CD4-positive, alpha-beta T cell treated with Interleukin-2 at 100 ng/mL for 4 hours (primary cell): ENCODE measurements around the gene NAP1L4.
A peak's percentile ranks its signal among the peaks of the same experiment; 100 is the strongest.

Source experiments
- DNase-seq: peaks from one replicate; pipeline ENCODE4 v3.0.0-alpha.2; 2020; ENCODE audit warnings: low spot score

Gene NAP1L4

GRCh38 chr11:2992997-2993325, 832 bp upstream of the NAP1L4 start:
- DNase-seq: no peak

GRCh38 chr11:2991452-2992233, 486 bp downstream of the NAP1L4 start:
- DNase-seq: no peak

DNA sequence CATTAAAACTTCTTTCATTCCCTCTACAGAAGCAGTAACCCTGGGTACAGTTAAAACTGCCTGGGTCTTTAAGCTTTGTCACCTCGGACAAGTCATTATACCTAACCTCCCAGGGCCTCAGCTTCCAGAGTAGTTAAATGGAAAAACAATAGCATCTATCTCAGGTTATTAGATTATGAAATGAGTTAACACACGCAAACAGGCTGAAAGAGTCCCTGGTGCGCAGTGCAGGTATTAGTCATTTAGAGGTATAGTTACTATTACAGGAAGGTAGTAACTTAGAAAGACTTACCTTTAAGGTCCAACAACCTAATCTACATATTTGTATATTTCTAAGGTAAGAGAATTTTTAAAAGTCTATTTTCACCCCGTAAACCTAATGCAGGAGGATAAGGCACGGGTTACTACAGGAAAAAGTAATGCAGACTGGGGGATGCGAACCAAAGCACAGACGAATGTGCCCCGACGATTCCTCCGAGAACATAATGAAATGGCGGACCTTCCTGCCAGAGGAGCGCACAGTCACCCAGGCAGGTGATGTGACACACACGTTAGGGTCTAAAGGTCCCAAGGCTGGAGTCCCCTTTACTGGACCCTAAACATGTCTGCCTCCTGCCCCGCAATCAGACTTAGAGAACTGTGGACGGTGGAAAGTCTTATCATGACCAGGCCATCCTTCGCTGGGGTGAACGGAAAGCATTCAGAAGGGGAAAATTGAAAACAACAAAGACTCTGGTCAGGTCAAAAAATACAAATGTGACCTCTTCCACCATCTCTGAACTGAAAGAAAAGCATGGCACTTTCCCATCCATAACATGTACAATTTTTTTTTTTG, 1.3 kb downstream of the NAP1L4 start:
- DNase-seq: peak; percentile 51

DNA sequence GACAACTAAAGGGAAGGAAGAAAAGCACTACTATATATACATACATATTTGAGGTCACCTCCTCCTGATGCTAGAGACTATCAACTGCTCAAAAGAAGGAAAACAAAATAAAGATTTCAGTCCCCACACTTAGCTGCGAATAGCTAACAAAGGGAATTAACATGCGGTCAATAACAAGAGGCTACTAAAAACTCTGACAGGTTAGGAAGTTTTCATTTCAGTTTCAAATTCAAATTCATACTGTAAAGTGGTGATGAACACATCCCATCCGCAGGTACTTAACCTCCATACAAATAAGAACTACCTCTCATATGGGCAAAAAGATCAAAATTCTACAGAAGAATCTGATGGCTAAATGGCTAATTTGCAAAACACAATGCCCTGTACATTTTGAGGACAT, 2.6 kb downstream of the NAP1L4 start:
- DNase-seq: peak; percentile 17

- DNase-seq: no peak
These were observed 3.1 kb downstream of the NAP1L4 start for GRCh38 chr11:2989006-2989405.

- peak; percentile 74 for DNase-seq
These were observed 4.0 kb downstream of the NAP1L4 start for GRCh38 chr11:2987881-2988861.

GRCh38 chr11:2983908-2984307, 8.2 kb downstream of the NAP1L4 start:
- DNase-seq: no peak

DNA sequence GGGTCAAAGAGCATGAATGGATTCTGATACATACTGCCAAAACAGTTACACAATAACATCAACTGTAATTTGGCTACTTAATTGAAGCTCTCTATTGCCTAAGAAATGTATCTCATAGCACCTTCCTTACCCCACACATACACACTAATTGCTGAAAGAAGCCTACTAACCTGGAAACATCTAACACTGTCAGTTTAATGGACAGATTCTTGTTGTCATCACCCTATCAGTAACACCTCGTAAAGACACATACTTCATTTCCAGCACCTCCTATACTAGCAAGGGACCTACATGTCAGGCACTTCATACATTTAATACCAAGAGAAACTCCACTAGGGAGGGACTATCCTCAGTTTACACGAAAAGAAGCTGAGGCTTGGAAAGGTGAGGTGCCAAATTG, 9.9 kb downstream of the NAP1L4 start:
- DNase-seq: no peak

DNA sequence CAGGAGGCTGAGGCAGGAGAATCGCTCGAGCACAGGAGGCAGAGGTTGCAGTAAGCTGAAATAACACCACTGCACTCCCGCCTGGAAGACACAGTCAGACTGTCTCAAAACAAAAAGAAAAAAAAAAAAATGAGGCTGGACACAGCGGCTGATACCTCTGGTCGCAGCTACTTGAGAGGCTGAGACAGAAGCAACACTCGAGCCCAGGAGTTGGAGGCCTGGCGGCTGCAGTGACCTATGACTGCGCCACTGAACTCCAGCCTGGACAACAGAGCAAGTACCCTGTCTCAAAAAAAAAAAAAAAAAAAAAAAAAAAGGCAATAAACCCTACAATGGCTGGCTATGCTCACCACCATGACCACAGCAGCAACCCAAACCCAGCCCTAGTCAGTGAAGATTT, 11.0 kb downstream of the NAP1L4 start:
- DNase-seq: no peak

DNA sequence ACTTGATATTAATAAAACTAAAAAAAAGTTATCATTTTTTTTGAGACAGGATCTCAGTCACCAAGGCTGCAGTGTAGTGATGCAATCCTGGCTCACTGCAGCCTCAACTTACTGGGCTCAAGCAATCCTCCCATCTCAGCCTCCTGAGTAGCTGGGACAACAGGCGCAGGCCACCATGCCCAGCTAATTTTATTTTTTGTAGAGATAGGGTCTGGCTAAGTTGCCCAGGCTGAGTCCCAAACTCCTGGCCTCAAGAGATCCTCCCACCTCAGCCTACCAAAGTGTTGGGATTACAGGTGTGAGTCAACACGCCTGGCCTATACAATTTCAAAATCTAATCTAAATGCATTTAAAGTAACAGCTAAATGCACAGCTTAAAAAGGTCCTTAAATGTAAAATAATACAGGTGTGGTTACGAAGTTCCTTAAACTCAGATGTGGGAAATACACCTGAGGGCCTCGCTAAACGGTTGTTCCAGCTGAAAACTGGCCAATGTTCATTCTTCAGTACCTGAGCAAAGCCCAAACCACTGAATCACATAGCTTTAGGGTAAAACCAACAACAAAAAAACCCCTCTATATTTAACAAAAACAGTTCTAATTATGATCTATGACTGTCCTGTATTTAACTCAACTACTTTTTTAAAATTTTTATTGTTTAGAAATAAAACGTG, 11.8 kb downstream of the NAP1L4 start:
- DNase-seq: no peak

DNA sequence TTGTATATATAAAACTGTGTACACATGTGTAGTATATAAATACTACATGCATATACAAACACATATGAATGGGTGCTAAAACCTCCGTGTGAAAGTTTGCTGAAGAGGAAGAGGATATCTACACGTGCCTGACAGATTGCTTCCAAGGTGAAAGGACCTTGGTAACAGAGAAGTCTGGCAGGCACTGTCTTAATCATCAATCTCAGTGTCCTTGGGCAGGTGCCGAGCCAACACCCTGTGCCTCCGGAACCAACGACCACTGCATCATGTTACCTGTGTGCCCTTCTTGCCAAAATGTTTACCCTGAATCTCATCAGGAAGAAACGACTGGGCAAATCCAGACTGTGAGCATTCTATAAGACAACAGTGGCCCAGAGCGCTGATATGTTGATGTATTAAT, 15.0 kb downstream of the NAP1L4 start:
- no peak for DNase-seq

DNA sequence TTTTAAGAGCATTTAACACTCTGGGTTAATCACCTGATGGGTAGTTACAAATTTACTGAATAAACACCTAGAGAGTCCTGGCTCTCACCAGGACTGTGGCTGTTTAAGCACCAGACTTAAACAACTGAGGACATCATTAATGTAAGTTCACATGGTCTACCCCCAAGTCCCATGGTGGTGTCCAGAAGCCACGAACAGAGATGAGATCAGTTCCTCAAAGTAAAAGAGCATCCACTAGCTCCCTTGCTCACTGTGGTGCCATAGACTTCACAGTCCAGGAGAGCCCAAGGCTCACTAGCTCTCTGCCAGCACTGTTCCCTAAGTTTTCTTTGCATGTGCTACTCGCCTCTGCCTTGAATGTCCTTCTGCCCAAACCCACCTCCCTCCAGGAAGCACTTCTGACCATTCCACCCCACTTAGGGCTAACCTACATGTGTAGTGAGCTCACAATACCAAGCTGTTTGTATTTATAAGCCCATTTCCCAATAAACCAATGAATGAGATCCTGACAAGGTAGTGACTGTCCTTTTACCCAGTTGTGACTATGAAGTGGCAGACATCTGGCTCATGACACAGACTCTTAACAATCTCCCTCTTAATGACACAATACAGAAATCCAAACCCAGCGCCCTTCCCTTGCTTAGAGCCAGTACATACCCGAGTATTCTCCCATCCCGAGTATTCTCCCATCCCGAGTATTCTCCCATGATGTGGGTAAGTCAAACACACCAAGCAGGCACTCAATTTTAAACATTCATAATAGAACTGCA, 15.7 kb downstream of the NAP1L4 start:
- DNase-seq: no peak

GRCh38 chr11:2975594-2975993, 16.5 kb downstream of the NAP1L4 start:
- DNase-seq: peak; percentile 58

DNA sequence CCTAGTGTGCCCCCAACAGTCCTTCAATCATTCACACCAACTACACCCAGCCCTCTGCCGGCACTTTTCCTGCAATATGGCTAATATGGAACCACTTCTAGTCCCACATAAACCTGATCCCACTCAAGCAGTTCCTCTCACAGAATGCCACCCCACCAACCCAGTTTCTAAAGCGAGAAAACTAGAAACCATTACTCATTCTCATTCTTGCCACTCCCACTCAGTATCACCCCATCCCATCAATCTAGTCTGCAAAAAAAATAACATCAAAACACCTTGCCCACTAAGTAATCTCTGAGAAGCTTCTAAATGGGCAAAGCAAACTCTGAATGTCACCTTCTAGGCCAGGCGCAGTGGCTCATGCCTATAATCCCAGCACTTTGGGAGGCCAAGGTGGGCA, 17.9 kb downstream of the NAP1L4 start:
- DNase-seq: no peak

GRCh38 chr11:2968341-2968900, 23.7 kb downstream of the NAP1L4 start:
- no peak for DNase-seq

GRCh38 chr11:2964782-2965181, 27.3 kb downstream of the NAP1L4 start:
- no peak for DNase-seq

DNA sequence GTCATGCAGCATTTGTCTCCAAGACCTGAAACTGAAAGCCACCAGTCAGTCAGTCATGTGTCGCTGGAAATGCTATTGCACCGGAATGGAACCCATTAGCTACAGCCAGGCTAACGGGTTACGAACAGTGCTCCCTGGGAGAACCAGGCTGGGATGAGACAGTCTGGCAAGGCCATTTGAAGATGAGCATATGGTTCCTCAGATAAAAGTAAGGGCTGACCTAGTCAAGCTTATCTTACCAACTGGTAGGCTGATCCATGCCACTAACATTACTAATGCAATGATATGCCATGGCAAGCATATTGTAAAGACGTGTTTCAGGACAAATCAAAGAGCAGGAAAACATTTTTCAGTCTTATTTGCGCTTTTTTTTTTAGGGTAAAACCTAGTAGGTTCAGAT, 28.4 kb downstream of the NAP1L4 start:
- DNase-seq: no peak

GRCh38 chr11:2963112-2963754, 28.9 kb downstream of the NAP1L4 start:
- DNase-seq: no peak

GRCh38 chr11:2961080-2961479, 31.0 kb downstream of the NAP1L4 start:
- no peak for DNase-seq

- no peak for DNase-seq
These were observed 32.0 kb downstream of the NAP1L4 start for GRCh38 chr11:2960139-2960538.
